HCT116 (cell line): Measurements from ENCODE around the gene CELF4. TPM values are rescaled to one million over a fixed set of nuclear protein-coding genes. Genes with fewer than 3 reads are reported as not detected.

Experiments used
- ATAC-seq: fragments of 200-7000 bp; cut with Tn5 transposase; 2 replicates; pipeline ENCODE4 v1.9.1; 2020; ENCODE audit warnings: mild to moderate bottlenecking, moderate library complexity
- BruUV-seq: library from RNA; stranded (reverse); fragments of 400-500 nt; replicated peaks from 2 replicates; lab custom pipeline; 2021; lab: Mats Ljungman, UMichigan
- CTCF ChIA-PET: fragments of 300-600 bp; sonication (Branson Sonifier 250); formaldehyde crosslinking; loops from one replicate; lab custom pipeline; 2021; ENCODE audit warnings: antibody characterized with exemption; lab: Charles Lee
- POLR2A ChIA-PET: fragments of 300-600, 350-600 bp; sonication (Branson Sonifier 250); formaldehyde crosslinking; loops from one replicate; lab custom pipeline; 2021; ENCODE audit warnings: antibody characterized with exemption; lab: Charles Lee
- RAD21 ChIA-PET, 2 experiments: fragments of 300-600 bp; sonication (Branson Sonifier 250); formaldehyde crosslinking; loops; one replicate each; lab custom pipeline; 2023; ENCODE audit warnings: low total read pairs in 2 of 2; ENCODE audit not compliant: uncharacterized antibody in 2 of 2, unreplicated experiment in 2 of 2, low non-redundant PET in 1 of 2; lab: Charles Lee
- DNase-seq: peaks from one replicate; pipeline ENCODE4 v3.0.0-alpha.2; 2010; ENCODE audit warnings: low read depth, low spot score
- H2AFZ ChIP-seq: fragments of 200-600 bp; shearing (Covaris generic), sonication (generic); 2 replicates; pipeline ENCODE4 v1.6.1; 2017; ENCODE audit warnings: low read depth, mixed run types, mixed read lengths, antibody characterized with exemption, low read length; ENCODE audit not compliant: poor library complexity, severe bottlenecking
- H3K27ac ChIP-seq: 2 replicates; pipeline ENCODE4 v1.5.1; 2012; ENCODE audit warnings: low read depth, low read length
- H3K27me3 ChIP-seq: fragments of 200-600 bp; sonication (generic); 2 replicates; pipeline ENCODE4 v1.6.1; 2016; ENCODE audit warnings: mixed run types, low read length, mixed read lengths; ENCODE audit not compliant: insufficient read depth
- H3K36me3 ChIP-seq, 2 experiments: fragments of 200-500 bp in 1 of 2; fragments of 200-600 bp in 1 of 2; sonication (Bioruptor generic) in 1 of 2; sonication (generic) in 1 of 2; 2 replicates each; pipeline versions ENCODE4 v1.5.1 to v1.6.1; 2014 to 2016; ENCODE audit warnings: low read length in 2 of 2, inconsistent platforms in 1 of 2, mixed read lengths in 1 of 2, mixed run types in 1 of 2; ENCODE audit not compliant: insufficient read depth in 2 of 2, control insufficient read depth in 1 of 2
- H3K4me1 ChIP-seq, 2 experiments: fragments of 200-600 bp in 1 of 2; sonication (generic) in 1 of 2; 2 replicates each; pipeline versions ENCODE4 v1.5.1 to v1.6.1; 2012 to 2017; ENCODE audit warnings: low read length in 2 of 2, inconsistent platforms in 1 of 2, mild to moderate bottlenecking in 1 of 2, mixed read lengths in 1 of 2, mixed run types in 1 of 2, moderate library complexity in 1 of 2; ENCODE audit not compliant: insufficient read depth in 2 of 2, control insufficient read depth in 1 of 2
- H3K4me2 ChIP-seq: fragments of 200-600 bp; sonication (generic); 2 replicates; pipeline ENCODE4 v1.6.1; 2017; ENCODE audit warnings: mixed run types, low read length, mixed read lengths
- H3K4me3 ChIP-seq, 2 experiments: fragments of 200-600 bp in 1 of 2; sonication (generic) in 1 of 2; replicated peaks in 1 of 2; 2 replicates each; pipeline ENCODE4 v1.5.1; 2011 to 2016; ENCODE audit warnings: low read length in 2 of 2, control low read depth in 1 of 2, low read depth in 1 of 2, mild to moderate bottlenecking in 1 of 2, mixed read lengths in 1 of 2, mixed run types in 1 of 2
- H3K79me2 ChIP-seq: fragments of 200-600 bp; sonication (generic); 2 replicates; pipeline ENCODE4 v1.6.1; 2017; ENCODE audit warnings: mild to moderate bottlenecking, mixed run types, low read length, moderate library complexity, mixed read lengths; ENCODE audit not compliant: insufficient read depth
- H3K9ac ChIP-seq: fragments of 200-600 bp; sonication (generic); 2 replicates; pipeline ENCODE4 v1.6.1; 2016; ENCODE audit warnings: low read length, mixed read lengths
- H3K9me2 ChIP-seq: fragments of 200-600 bp; sonication (generic), shearing (Covaris generic); 2 replicates; pipeline ENCODE4 v1.6.1; 2017; ENCODE audit warnings: mixed run types, mild to moderate bottlenecking, moderate library complexity; ENCODE audit not compliant: insufficient read depth
- H3K9me3 ChIP-seq, 2 experiments: fragments of 200-500 bp in 1 of 2; fragments of 200-600 bp in 1 of 2; sonication (Bioruptor generic) in 1 of 2; sonication (generic) in 1 of 2; 2 replicates each; pipeline ENCODE4 v1.6.1; 2014 to 2017; ENCODE audit warnings: low read length in 2 of 2, mixed read lengths in 2 of 2, inconsistent platforms in 1 of 2, low read depth in 1 of 2, mild to moderate bottlenecking in 1 of 2, mixed run types in 1 of 2, moderate library complexity in 1 of 2; ENCODE audit not compliant: control insufficient read depth in 1 of 2, insufficient read depth in 1 of 2
- H4K20me1 ChIP-seq: fragments of 200-600 bp; sonication (generic), shearing (Covaris generic); 2 replicates; pipeline ENCODE4 v1.6.1; 2017; ENCODE audit warnings: mixed run types, mild to moderate bottlenecking, moderate library complexity; ENCODE audit not compliant: insufficient read depth
- ATF3 ChIP-seq: IDR thresholded peaks from 2 replicates; pipeline ENCODE4 v1.6.1; 2012
- CBX3 ChIP-seq: IDR thresholded peaks from 2 replicates; pipeline ENCODE4 v1.6.1; 2012; ENCODE audit warnings: low read depth
- ELF1 ChIP-seq: IDR thresholded peaks from 2 replicates; pipeline ENCODE4 v1.6.1; 2012; ENCODE audit warnings: low read depth, borderline replicate concordance
- JUND ChIP-seq: IDR thresholded peaks from 2 replicates; pipeline ENCODE4 v1.6.1; 2012
- MAX ChIP-seq: IDR thresholded peaks from 2 replicates; pipeline ENCODE4 v1.6.1; 2012
- POLR2A ChIP-seq: IDR thresholded peaks from 2 replicates; pipeline ENCODE4 v1.7.0; 2011; ENCODE audit warnings: borderline replicate concordance; ENCODE audit not compliant: insufficient read depth, insufficient read length; ENCODE audit errors: extremely low read depth
- REST ChIP-seq: IDR thresholded peaks from 2 replicates; pipeline ENCODE4 v1.6.1; 2012; ENCODE audit warnings: low read depth
- SIN3A ChIP-seq: IDR thresholded peaks from 2 replicates; pipeline ENCODE4 v1.6.1; 2012; ENCODE audit warnings: low read depth
- SP1 ChIP-seq: IDR thresholded peaks from 2 replicates; pipeline ENCODE4 v1.6.1; 2012; ENCODE audit warnings: low read depth
- SRF ChIP-seq: IDR thresholded peaks from 2 replicates; pipeline ENCODE4 v1.6.1; 2012; ENCODE audit warnings: low read depth
- TCF7L2 ChIP-seq: IDR thresholded peaks from 2 replicates; pipeline ENCODE4 v1.7.0; 2011; ENCODE audit warnings: borderline replicate concordance, inconsistent platforms; ENCODE audit not compliant: insufficient read depth, insufficient read length; ENCODE audit errors: extremely low read depth
- YY1 ChIP-seq: IDR thresholded peaks from 2 replicates; pipeline ENCODE4 v1.6.1; 2011; ENCODE audit warnings: low read length, low read depth, moderate library complexity, mild to moderate bottlenecking; ENCODE audit not compliant: insufficient replicate concordance; ENCODE audit errors: extremely low read depth
- ZBTB33 ChIP-seq: IDR thresholded peaks from 2 replicates; pipeline ENCODE4 v1.6.1; 2011; ENCODE audit warnings: mild to moderate bottlenecking, low read length, moderate library complexity; ENCODE audit not compliant: insufficient replicate concordance; ENCODE audit errors: extremely low read depth
- ZFX ChIP-seq: fragments of 450-650 bp; IDR thresholded peaks from 2 replicates; pipeline ENCODE4 v1.6.1; 2017
- ZNF274 ChIP-seq: fragments of 200-500 bp; sonication (Bioruptor generic); IDR thresholded peaks from 2 replicates; pipeline ENCODE4 v1.6.1; 2014; ENCODE audit warnings: mild to moderate bottlenecking, low read depth, low read length, inconsistent platforms
- intact Hi-C: fragments of 100-400 bp; cut with micrococcal nuclease; formaldehyde crosslinking; loops from 2 replicates; pipeline ENCODE4 v1.10.0; 2022
- total RNA-seq: library from RNA; stranded (reverse); gene quantifications from one replicate; pipeline ENCODE4 v1.2.1, GENCODE V29; 2021; ENCODE audit not compliant: unreplicated experiment

CELF4 gene
- total RNA-seq, 1 experiment from 2014 or later = not detected

GRCh38 chr18:37400802-37401201, 164.8 kb downstream of the CELF4 start:
- no peaks in the 10 kb centered on the region for H4K20me1 ChIP-seq
- H2AFZ ChIP-seq = no peak overlapping the region
- H3K27me3 ChIP-seq = no peaks in the 10 kb centered on the region
- ATAC-seq (no peak), DNase-seq (no peak)
- H3K4me3 ChIP-seq = no peak overlapping the region
- no peaks in the 10 kb centered on the region for H3K9me2 ChIP-seq
- CTCF ChIA-PET = no interaction called here
- RAD21 ChIA-PET = no interaction called here
- POLR2A ChIA-PET = no interaction called here
- intact Hi-C loops = no loop called here
- H3K36me3 ChIP-seq = no peaks in the 10 kb centered on the region
- no peaks in the 10 kb centered on the region for H3K79me2 ChIP-seq
- H3K4me2 ChIP-seq = no peak overlapping the region
- no peaks in the 10 kb centered on the region for H3K9me3 ChIP-seq
- BruUV-seq = no TSS peak
- no peak overlapping the region for H3K27ac ChIP-seq
- H3K4me1 ChIP-seq = peaks cover 0 to 10% of the 10 kb centered on the region in 2 experiments; a peak in 2 of 4 replicates
- TF ChIP-seq MAX (no peak), CBX3 (no peak)
- TF ChIP-seq, all 23 proteins: peak for 0
- no peak overlapping the region for H3K9ac ChIP-seq

GRCh38 chr18:37398248-37398920, 167.2 kb downstream of the CELF4 start:
- RAD21 ChIA-PET = no interaction called here
- no TSS peak for BruUV-seq
- CTCF ChIA-PET = no interaction called here
- TF ChIP-seq SRF (no peak), ELF1 (no peak), TCF7L2 (no peak), JUND (no peak), SIN3A (no peak), POLR2A (no peak), ZBTB33 (no peak), ATF3 (no peak), ZFX (no peak), SP1 (no peak), REST (no peak), ZNF274 (no peak), YY1 (no peak)

More at GRCh38 chr18:37398248-37398920, 167.2 kb downstream of the CELF4 start:
- H3K36me3 ChIP-seq = no peaks in the 10 kb centered on the region
- H4K20me1 ChIP-seq = no peaks in the 10 kb centered on the region
- H3K4me3 ChIP-seq = no peak overlapping the region
- H3K9me2 ChIP-seq = no peaks in the 10 kb centered on the region
- no peak overlapping the region for H3K27ac ChIP-seq
- H3K4me2 ChIP-seq = no peak overlapping the region
- H2AFZ ChIP-seq = no peak overlapping the region
- H3K9me3 ChIP-seq = no peaks in the 10 kb centered on the region
- POLR2A ChIA-PET = no interaction called here
- DNase-seq (no peak), ATAC-seq (no peak)
- H3K4me1 ChIP-seq = peaks cover 9 to 21% of the 10 kb centered on the region in 2 experiments; a peak in 3 of 4 replicates
- intact Hi-C loops = no loop called here
- H3K79me2 ChIP-seq = no peaks in the 10 kb centered on the region
- no peak overlapping the region for H3K9ac ChIP-seq
- H3K27me3 ChIP-seq = peaks cover under 1% of the 10 kb centered on the region; the same call in 1 of the 2 replicates
